B cell (primary cell): ENCODE measurements around the gene CCN5. TPM values are rescaled to one million over a fixed set of nuclear protein-coding genes. Genes with fewer than 3 reads are reported as not detected.

Source experiments
- ATAC-seq: fragments of 200-7000 bp; cut with Tn5 transposase; one replicate; pipeline ENCODE4 v1.10.0; 2021; ENCODE audit warnings: low read depth, mild to moderate bottlenecking, moderate number of reproducible peaks, moderate library complexity
- CTCF ChIA-PET: fragments of 350-600 bp; sonication (Branson Sonifier 250); formaldehyde crosslinking; loops from one replicate; lab custom pipeline; 2021; ENCODE audit warnings: antibody characterized with exemption, inconsistent platforms; lab: Charles Lee
- POLR2A ChIA-PET: fragments of 350-600 bp; sonication (Branson Sonifier 250); formaldehyde crosslinking; loops from one replicate; lab custom pipeline; 2021; ENCODE audit warnings: antibody characterized with exemption; lab: Charles Lee
- DNase-seq: peaks from one replicate; pipeline ENCODE4 v3.0.0; 2013
- H2AFZ ChIP-seq: 2 replicates; pipeline ENCODE4 v1.6.1; 2012; ENCODE audit warnings: mild to moderate bottlenecking, low read depth, low read length; ENCODE audit not compliant: insufficient read depth, poor library complexity, severe bottlenecking
- H3K27ac ChIP-seq, 2 donors: 1 replicate in 1 of 2; 2 replicates in 1 of 2; pipeline ENCODE4 v1.5.1; 2012 to 2013; ENCODE audit warnings: low read length in 2 of 2, mild to moderate bottlenecking in 2 of 2, moderate library complexity in 1 of 2
- H3K27me3 ChIP-seq, 4 experiments: fragments of 200-600 bp in 1 of 4; sonication (generic) in 1 of 4; replicated peaks in 1 of 4; 1 replicate in 2 of 4; 2 replicates in 2 of 4; pipeline versions ENCODE4 v1.6.1 to v1.7.0; 2013 to 2016; ENCODE audit warnings: low read length in 3 of 4, mild to moderate bottlenecking in 2 of 4, mixed read lengths in 1 of 4, moderate library complexity in 1 of 4; ENCODE audit not compliant: insufficient read depth in 4 of 4, control insufficient read depth in 3 of 4; ENCODE audit errors: control extremely low read depth in 1 of 4
- H3K36me3 ChIP-seq, 2 experiments: replicated peaks in 1 of 2; 1 replicate in 1 of 2; 2 replicates in 1 of 2; pipeline versions ENCODE4 v1.6.1 to v1.7.1; 2013; ENCODE audit warnings: low read length in 1 of 2; ENCODE audit not compliant: insufficient read depth in 2 of 2, control insufficient read depth in 1 of 2; ENCODE audit errors: control extremely low read depth in 1 of 2, extremely low read depth in 1 of 2
- H3K4me1 ChIP-seq, 2 donors: fragments of 200-600 bp in 1 of 2; sonication (generic) in 1 of 2; 1 replicate in 1 of 2; 2 replicates in 1 of 2; pipeline versions ENCODE4 v1.5.1 to v1.6.1; 2013 to 2017; ENCODE audit warnings: low read length in 2 of 2; ENCODE audit not compliant: control insufficient read depth in 2 of 2, insufficient read depth in 2 of 2
- H3K4me2 ChIP-seq: replicated peaks from 2 replicates; pipeline ENCODE3; 2012; ENCODE audit warnings: mild to moderate bottlenecking, low read depth, low read length; ENCODE audit not compliant: poor library complexity, severe bottlenecking
- H3K4me3 ChIP-seq, 5 experiments: fragments of 200-600 bp in 1 of 5; sonication (generic) in 1 of 5; 1 replicate in 3 of 5; 2 replicates in 2 of 5; pipeline versions ENCODE4 v1.5.1 to v1.7.0; 2011 to 2016; ENCODE audit warnings: low read length in 4 of 5, mild to moderate bottlenecking in 4 of 5, low read depth in 2 of 5, control low read depth in 1 of 5, moderate library complexity in 1 of 5; ENCODE audit not compliant: insufficient read depth in 1 of 5; ENCODE audit errors: control extremely low read depth in 1 of 5, extremely low read depth in 1 of 5
- H3K79me2 ChIP-seq: fragments of 200-600 bp; sonication (generic); one replicate; pipeline ENCODE4 v1.6.0; 2016; ENCODE audit warnings: low read length; ENCODE audit not compliant: control insufficient read depth, insufficient read depth
- H3K9ac ChIP-seq: fragments of 200-600 bp; sonication (generic); 2 replicates; pipeline ENCODE4 v1.6.1; 2017; ENCODE audit warnings: mild to moderate bottlenecking, low read length, moderate library complexity
- H3K9me3 ChIP-seq, 3 donors: one replicate each; pipeline versions ENCODE4 v1.6.1 to v1.7.1; 2013; ENCODE audit warnings: low read length in 2 of 3; ENCODE audit not compliant: control insufficient read depth in 2 of 3, insufficient read depth in 1 of 3; ENCODE audit errors: control extremely low read depth in 1 of 3
- H4K20me1 ChIP-seq: 2 replicates; pipeline ENCODE4 v1.6.0; 2012; ENCODE audit warnings: mild to moderate bottlenecking, low read length; ENCODE audit not compliant: insufficient read depth, control insufficient read depth, poor library complexity, severe bottlenecking
- H3K27ac Mint-ChIP-seq: one replicate; pipeline ENCODE4 v1.8.0; 2021; ENCODE audit warnings: mixed read lengths
- H3K27me3 Mint-ChIP-seq: one replicate; pipeline ENCODE4 v1.8.0; 2021; ENCODE audit warnings: mixed read lengths
- H3K4me1 Mint-ChIP-seq: one replicate; pipeline ENCODE4 v1.8.0; 2021; ENCODE audit warnings: mixed read lengths
- H3K4me3 Mint-ChIP-seq: one replicate; pipeline ENCODE4 v1.8.0; 2021; ENCODE audit warnings: mixed read lengths
- H3K9me3 Mint-ChIP-seq: one replicate; pipeline ENCODE4 v1.8.0; 2022; ENCODE audit warnings: mixed read lengths; ENCODE audit not compliant: insufficient read depth
- CTCF ChIP-seq: fragments of 200-600 bp; IDR thresholded peaks from one replicate; pipeline ENCODE4 v1.8.0; 2022; ENCODE audit warnings: antibody characterized with exemption, mild to moderate bottlenecking
- EZH2 ChIP-seq: IDR thresholded peaks from 2 replicates; pipeline ENCODE4 v1.6.1; 2012; ENCODE audit warnings: borderline replicate concordance, low read depth, mild to moderate bottlenecking, moderate library complexity, low read length; ENCODE audit not compliant: insufficient read depth, poor library complexity, severe bottlenecking
- WGBS: methylation state at CpG from one replicate; pipeline ENCODE4 v1.1.5; 2013; ENCODE audit warnings: missing lambda C conversion rate; ENCODE audit not compliant: insufficient coverage; 5-methylcytosine and 5-hydroxymethylcytosine counted together
- intact Hi-C: fragments of 100-400 bp; cut with micrococcal nuclease; formaldehyde crosslinking; loops from one replicate; pipeline ENCODE4 v1.10.0; 2022
- polyA plus RNA-seq: library from polyadenylated mRNA; depleted of rRNA; stranded (reverse); fragments of >200 nt; gene quantifications from 2 replicates; pipeline ENCODE4 v1.2.3, GENCODE V29; 2012
- total RNA-seq, 2 donors: library from RNA; stranded (reverse); fragments of 120-200 nt in 1 of 2; gene quantifications; 1 replicate in 1 of 2; 2 replicates in 1 of 2; pipeline versions ENCODE4 v1.2.3 to v1.2.4, GENCODE V29; 2013 to 2022

CCN5 gene
- total and polyA plus RNA-seq, 2 donors (not counting 1 experiment from before 2014, with no cell fraction given), result not detected

DNA sequence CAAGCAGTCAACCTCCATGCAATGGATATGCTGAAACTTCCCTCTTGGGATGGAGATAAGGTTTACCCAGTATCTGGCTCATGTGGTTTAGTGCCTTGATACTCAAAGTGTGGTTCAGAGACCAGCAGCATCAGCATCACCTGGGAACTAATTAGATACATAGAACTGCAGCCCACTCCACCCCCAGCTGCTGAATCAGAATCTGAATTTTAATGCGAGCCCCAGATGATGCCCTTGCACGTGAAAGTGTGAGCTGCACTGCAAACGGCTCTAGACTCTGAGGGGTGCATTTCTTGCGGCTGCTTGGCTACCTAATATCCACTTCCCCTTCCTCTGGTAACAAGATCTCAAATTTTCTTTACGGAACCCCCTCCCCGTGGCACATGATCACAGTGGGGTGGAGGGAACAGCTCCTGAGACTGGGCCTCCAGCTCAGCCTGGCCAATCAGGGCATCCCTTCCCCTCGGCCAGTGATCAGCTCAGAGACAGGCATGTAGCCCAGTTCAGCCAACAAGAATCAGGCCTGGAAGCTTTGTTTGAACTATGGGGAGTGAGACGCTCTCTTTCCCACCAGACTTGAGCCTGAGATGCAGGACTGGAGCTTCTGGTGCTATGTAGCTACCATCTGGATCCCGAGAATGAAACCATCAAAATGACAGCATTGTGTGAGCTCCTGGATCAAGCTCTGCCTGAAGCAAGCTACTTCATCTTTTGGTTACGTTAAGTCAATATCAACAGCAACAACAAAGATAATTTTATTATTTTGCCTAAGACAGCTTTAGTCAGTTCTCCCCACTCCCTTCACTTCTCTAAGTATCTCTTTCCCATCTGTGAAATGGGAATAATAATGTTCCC, 43.3 kb downstream of the CCN5 start:
- H3K27me3 ChIP-seq, result peaks cover 0 to 15% (median 3%) of the 10 kb centered on the region in 4 experiments
- DNase-seq (no peak), ATAC-seq (no peak)
- Mint-ChIP-seq H3K4me1 (no peaks in the 10 kb centered on the region), H3K9me3 (no peaks in the 10 kb centered on the region), H3K27ac (no peak overlapping the region), H3K27me3 (peaks cover 15% of the 10 kb centered on the region), H3K4me3 (no peak overlapping the region)
- no peaks in the 10 kb centered on the region for H3K36me3 ChIP-seq
- no peaks in the 10 kb centered on the region for H3K4me1 ChIP-seq
- no peaks in the 10 kb centered on the region for H3K9me3 ChIP-seq
- ChIA-PET CTCF (interaction anchor here (0.6 to 3.3 kb wide), 2 partner anchors 11 to 108 kb away, joined by 3 to 13 read pairs; no protein-coding TSS in a partner anchor), POLR2A (no interaction called here)
- H3K4me3 ChIP-seq, result no peak overlapping the region
- no peaks in the 10 kb centered on the region for H3K79me2 ChIP-seq
- no peak overlapping the region for H3K27ac ChIP-seq
- intact Hi-C loops, result no loop called here
- no peak for TF ChIP-seq CTCF
- TF ChIP-seq EZH2, result no peak
- WGBS, result 33% methylated on average over 6 of the region's 10 CpGs
- no peak overlapping the region for H2AFZ ChIP-seq
- H3K4me2 ChIP-seq, result no peak overlapping the region
- H3K9ac ChIP-seq, result no peak overlapping the region
- no peaks in the 10 kb centered on the region for H4K20me1 ChIP-seq

- intact Hi-C loops, result no loop called here
- DNase-seq (no peak), ATAC-seq (no peak)
- Mint-ChIP-seq H3K9me3 (no peaks in the 10 kb centered on the region), H3K27me3 (peaks cover 22% of the 10 kb centered on the region), H3K4me1 (no peaks in the 10 kb centered on the region), H3K4me3 (no peak overlapping the region), H3K27ac (no peak overlapping the region)
- Histone ChIP-seq H2AFZ (no peak overlapping the region), H3K27me3 (peaks cover 0 to 15% (median 3%) of the 10 kb centered on the region in 4 experiments), H4K20me1 (no peaks in the 10 kb centered on the region), H3K4me2 (no peak overlapping the region), H3K9ac (no peak overlapping the region), H3K36me3 (no peaks in the 10 kb centered on the region), H3K9me3 (no peaks in the 10 kb centered on the region), H3K4me3 (no peak overlapping the region), H3K79me2 (no peaks in the 10 kb centered on the region), H3K27ac (no peak overlapping the region), H3K4me1 (no peaks in the 10 kb centered on the region)
- no CpG with 5 or more reads among the region's 1 CpG for WGBS
- ChIA-PET POLR2A (no interaction called here), CTCF (interaction anchor here (3.3 kb wide), 1 partner anchor 12 kb away, joined by 13 read pairs; no protein-coding TSS in a partner anchor)
- no peak for TF ChIP-seq CTCF
- TF ChIP-seq EZH2, result no peak
Measured at GRCh38 chr20:44759595-44759994, 44.4 kb downstream of the CCN5 start.
